HEK293 (cell line): ENCODE data around the gene EXOC2.

Experiments used
- BCL11B ChIP-seq: fragments of 450-650 bp; formaldehyde crosslinking; IDR thresholded peaks from 2 replicates; pipeline ENCODE4 v1.5.1; 2016; ENCODE audit warnings: low read depth, missing biosample characterization, missing genetic modification characterization
- FEZF1 ChIP-seq: fragments of 450-650 bp; formaldehyde crosslinking; IDR thresholded peaks from 2 replicates; pipeline ENCODE4 v1.5.1; 2016; ENCODE audit warnings: missing biosample characterization, missing genetic modification characterization
- GLI4 ChIP-seq: fragments of 450-650 bp; formaldehyde crosslinking; IDR thresholded peaks from 2 replicates; pipeline ENCODE4 v1.5.1; 2016; ENCODE audit warnings: missing biosample characterization, missing genetic modification characterization
- PRDM1 ChIP-seq: fragments of 450-650 bp; formaldehyde crosslinking; IDR thresholded peaks from 2 replicates; pipeline ENCODE4; 2016; ENCODE audit warnings: missing biosample characterization, missing genetic modification characterization
- SALL2 ChIP-seq: fragments of 450-650 bp; formaldehyde crosslinking; IDR thresholded peaks from 2 replicates; pipeline ENCODE4 v1.5.0; 2017; ENCODE audit warnings: missing biosample characterization, mild to moderate bottlenecking, missing genetic modification characterization, borderline replicate concordance
- ZFP41 ChIP-seq: fragments of 450-650 bp; formaldehyde crosslinking; IDR thresholded peaks from 2 replicates; pipeline ENCODE4 v1.5.1; 2016; ENCODE audit warnings: missing biosample characterization, missing genetic modification characterization, borderline replicate concordance
- ZNF18 ChIP-seq: fragments of 450-650 bp; formaldehyde crosslinking; IDR thresholded peaks from 2 replicates; pipeline ENCODE4 v1.5.1; 2016; ENCODE audit warnings: missing biosample characterization, missing genetic modification characterization
- ZNF184 ChIP-seq: fragments of 450-650 bp; IDR thresholded peaks from 2 replicates; pipeline ENCODE4 v1.5.1; 2018; ENCODE audit warnings: missing biosample characterization, mild to moderate bottlenecking, missing genetic modification characterization
- ZNF274 ChIP-seq, 2 experiments: fragments of 200-500 bp in 1 of 2; fragments of 450-650 bp in 1 of 2; sonication (Bioruptor generic) in 1 of 2; formaldehyde crosslinking in 1 of 2; IDR thresholded peaks; 2 replicates each; pipeline versions ENCODE4 v1.5.1 to v1.6.1; 2014 to 2016; ENCODE audit warnings: borderline replicate concordance in 1 of 2, inconsistent platforms in 1 of 2, low read length in 1 of 2, missing biosample characterization in 1 of 2, missing genetic modification characterization in 1 of 2
- ZNF621 ChIP-seq: fragments of 450-650 bp; formaldehyde crosslinking; IDR thresholded peaks from 2 replicates; pipeline ENCODE4 v1.5.1; 2017; ENCODE audit warnings: missing biosample characterization, missing genetic modification characterization
- ZSCAN18 ChIP-seq: fragments of 450-650 bp; formaldehyde crosslinking; IDR thresholded peaks from 2 replicates; pipeline ENCODE4 v1.5.1; 2016; ENCODE audit warnings: missing biosample characterization, missing genetic modification characterization
- ZSCAN5A ChIP-seq: fragments of 450-650 bp; formaldehyde crosslinking; IDR thresholded peaks from 2 replicates; pipeline ENCODE4 v1.5.1; 2016; ENCODE audit warnings: missing biosample characterization, missing genetic modification characterization
- TF ChIP-seq, protein P1 (sequence below): fragments of 450-650 bp; formaldehyde crosslinking; IDR thresholded peaks from 2 replicates; pipeline ENCODE4 v1.5.1; 2016; ENCODE audit warnings: missing biosample characterization, missing genetic modification characterization
- TF ChIP-seq, protein P2 (sequence below): fragments of 450-650 bp; formaldehyde crosslinking; IDR thresholded peaks from 2 replicates; pipeline ENCODE4 v1.5.1; 2016; ENCODE audit warnings: missing biosample characterization, missing genetic modification characterization

DNA sequence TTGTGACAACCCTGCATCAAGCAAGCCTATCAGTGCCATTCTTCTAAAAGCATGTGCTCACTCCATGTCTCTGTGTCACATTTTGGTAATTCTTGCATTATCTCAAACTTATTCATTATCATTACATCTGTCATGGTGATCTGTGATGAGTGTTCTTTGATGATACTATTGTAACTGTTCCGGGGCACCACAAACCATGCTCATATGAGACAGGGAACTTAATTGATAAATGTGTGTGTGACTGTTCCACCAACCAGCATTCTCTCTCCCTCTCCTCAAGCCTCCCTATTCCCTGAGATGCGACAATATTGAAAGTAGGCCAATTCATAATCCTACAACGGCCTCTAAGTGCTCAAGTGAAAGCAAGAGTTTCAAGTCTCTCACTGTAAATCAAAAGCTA is 40.1 kb downstream of the EXOC2 start:
- TF ChIP-seq, protein P1, sequence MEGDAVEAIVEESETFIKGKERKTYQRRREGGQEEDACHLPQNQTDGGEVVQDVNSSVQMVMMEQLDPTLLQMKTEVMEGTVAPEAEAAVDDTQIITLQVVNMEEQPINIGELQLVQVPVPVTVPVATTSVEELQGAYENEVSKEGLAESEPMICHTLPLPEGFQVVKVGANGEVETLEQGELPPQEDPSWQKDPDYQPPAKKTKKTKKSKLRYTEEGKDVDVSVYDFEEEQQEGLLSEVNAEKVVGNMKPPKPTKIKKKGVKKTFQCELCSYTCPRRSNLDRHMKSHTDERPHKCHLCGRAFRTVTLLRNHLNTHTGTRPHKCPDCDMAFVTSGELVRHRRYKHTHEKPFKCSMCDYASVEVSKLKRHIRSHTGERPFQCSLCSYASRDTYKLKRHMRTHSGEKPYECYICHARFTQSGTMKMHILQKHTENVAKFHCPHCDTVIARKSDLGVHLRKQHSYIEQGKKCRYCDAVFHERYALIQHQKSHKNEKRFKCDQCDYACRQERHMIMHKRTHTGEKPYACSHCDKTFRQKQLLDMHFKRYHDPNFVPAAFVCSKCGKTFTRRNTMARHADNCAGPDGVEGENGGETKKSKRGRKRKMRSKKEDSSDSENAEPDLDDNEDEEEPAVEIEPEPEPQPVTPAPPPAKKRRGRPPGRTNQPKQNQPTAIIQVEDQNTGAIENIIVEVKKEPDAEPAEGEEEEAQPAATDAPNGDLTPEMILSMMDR (tag by site-specific recombination), result no peak
- TF ChIP-seq PRDM1 (tag by site-specific recombination) (no peak), FEZF1 (tag by site-specific recombination) (no peak), ZNF184 (no peak), ZSCAN18 (tag by site-specific recombination) (no peak), SALL2 (tag by site-specific recombination) (no peak), BCL11B (tag by site-specific recombination) (no peak), ZFP41 (tag by site-specific recombination) (no peak), GLI4 (tag by site-specific recombination) (no peak), ZNF621 (no peak), ZNF18 (tag by site-specific recombination) (no peak), ZNF274 (IDR thresholded peaks at IDR 0.05; ENCODE audit: low read length) (no peak), ZNF274 (tag by site-specific recombination; IDR thresholded peaks at IDR 0.05; ENCODE audit: borderline replicate concordance) (no peak), ZSCAN5A (tag by site-specific recombination) (no peak)
- TF ChIP-seq, protein P2, sequence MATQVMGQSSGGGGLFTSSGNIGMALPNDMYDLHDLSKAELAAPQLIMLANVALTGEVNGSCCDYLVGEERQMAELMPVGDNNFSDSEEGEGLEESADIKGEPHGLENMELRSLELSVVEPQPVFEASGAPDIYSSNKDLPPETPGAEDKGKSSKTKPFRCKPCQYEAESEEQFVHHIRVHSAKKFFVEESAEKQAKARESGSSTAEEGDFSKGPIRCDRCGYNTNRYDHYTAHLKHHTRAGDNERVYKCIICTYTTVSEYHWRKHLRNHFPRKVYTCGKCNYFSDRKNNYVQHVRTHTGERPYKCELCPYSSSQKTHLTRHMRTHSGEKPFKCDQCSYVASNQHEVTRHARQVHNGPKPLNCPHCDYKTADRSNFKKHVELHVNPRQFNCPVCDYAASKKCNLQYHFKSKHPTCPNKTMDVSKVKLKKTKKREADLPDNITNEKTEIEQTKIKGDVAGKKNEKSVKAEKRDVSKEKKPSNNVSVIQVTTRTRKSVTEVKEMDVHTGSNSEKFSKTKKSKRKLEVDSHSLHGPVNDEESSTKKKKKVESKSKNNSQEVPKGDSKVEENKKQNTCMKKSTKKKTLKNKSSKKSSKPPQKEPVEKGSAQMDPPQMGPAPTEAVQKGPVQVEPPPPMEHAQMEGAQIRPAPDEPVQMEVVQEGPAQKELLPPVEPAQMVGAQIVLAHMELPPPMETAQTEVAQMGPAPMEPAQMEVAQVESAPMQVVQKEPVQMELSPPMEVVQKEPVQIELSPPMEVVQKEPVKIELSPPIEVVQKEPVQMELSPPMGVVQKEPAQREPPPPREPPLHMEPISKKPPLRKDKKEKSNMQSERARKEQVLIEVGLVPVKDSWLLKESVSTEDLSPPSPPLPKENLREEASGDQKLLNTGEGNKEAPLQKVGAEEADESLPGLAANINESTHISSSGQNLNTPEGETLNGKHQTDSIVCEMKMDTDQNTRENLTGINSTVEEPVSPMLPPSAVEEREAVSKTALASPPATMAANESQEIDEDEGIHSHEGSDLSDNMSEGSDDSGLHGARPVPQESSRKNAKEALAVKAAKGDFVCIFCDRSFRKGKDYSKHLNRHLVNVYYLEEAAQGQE, result no peak
